GM12891 (cell line): ENCODE data around the gene SERPINE2.
A peak's percentile ranks its signal among the peaks of the same experiment; 100 is the strongest.

ENCODE experiments used
- PAX5 ChIP-seq: IDR thresholded peaks from 2 replicates; pipeline ENCODE4 v1.6.1; 2011; ENCODE audit warnings: low read length, moderate library complexity, mild to moderate bottlenecking; ENCODE audit not compliant: insufficient read depth, severe bottlenecking
- POLR2A ChIP-seq: IDR thresholded peaks from 2 replicates; pipeline ENCODE4 v1.6.1; 2011; ENCODE audit warnings: low read depth, low read length, control low read depth
- POLR2AphosphoS5 ChIP-seq: IDR thresholded peaks from 2 replicates; pipeline ENCODE4 v1.6.1; 2011; ENCODE audit warnings: low read depth, low read length, control low read depth
- POU2F2 ChIP-seq: IDR thresholded peaks from 2 replicates; pipeline ENCODE4 v1.6.1; 2011; ENCODE audit warnings: low read depth, mild to moderate bottlenecking, control low read depth, low read length, moderate library complexity
- SPI1 ChIP-seq: IDR thresholded peaks from 2 replicates; pipeline ENCODE4 v1.6.1; 2011; ENCODE audit warnings: low read depth, low read length, control low read depth
- TAF1 ChIP-seq: IDR thresholded peaks from 2 replicates; pipeline ENCODE4 v1.6.1; 2011; ENCODE audit warnings: low read depth, low read length, control low read depth

DNA sequence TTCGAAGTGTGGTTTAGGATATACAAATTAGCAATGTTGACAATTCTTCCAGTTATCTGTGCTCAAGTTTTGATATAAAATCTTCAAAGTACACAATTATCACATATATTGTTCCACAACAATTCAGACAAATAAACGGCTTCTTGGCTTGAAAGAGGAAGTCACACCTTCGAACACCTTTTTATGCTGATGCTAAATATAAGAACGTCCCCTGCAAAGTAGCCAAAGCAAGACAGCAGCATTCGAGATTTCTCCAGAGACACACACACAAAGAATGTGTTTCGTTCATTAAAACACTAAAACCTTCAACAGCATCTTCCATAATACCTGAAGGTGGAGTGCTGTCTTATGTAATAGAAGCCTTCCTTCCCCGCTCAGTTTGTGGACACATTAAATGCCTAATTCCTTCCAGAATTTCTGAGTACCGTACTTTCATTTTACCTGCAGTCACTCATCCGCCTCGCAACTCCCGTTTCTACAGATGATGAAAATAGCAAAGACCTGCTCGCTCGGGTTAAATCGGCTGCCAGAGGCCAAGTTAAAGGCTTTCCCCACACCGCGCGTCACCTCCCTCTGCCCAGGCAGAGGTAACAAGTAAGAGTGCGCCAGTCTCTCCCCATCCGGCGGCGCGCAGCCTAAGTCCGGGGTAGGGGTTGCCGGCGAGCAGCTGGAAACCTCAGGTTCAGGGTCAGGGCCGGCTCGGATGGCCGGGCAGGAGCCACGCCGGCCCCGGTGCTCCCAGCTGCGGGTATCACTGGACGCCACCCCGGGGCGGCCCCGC is 847 bp downstream of the SERPINE2 start:
- TF ChIP-seq POLR2AphosphoS5 (no peak), POLR2A (no peak), PAX5 (no peak), TAF1 (no peak), POU2F2 (no peak), SPI1 (peak; percentile 44; the same call in 1 of the 2 replicates)
